ENCODE measurements around the gene ADAMTS2. TPM values are rescaled to one million over a fixed set of nuclear protein-coding genes. Genes with fewer than 3 reads are reported as not detected.

Gene ADAMTS2
- polyA plus RNA-seq, 3 donors: 0.74 to 2.3 TPM; not detected in 1

- Mint-ChIP-seq H3K36me3 (no peaks in the 10 kb centered on the region), H3K4me1 (no peaks in the 10 kb centered on the region), H3K9me3 (peaks cover 4 to 21% (median 8%) of the 10 kb centered on the region in 7 donors), H3K27ac (no peak overlapping the region), H3K27me3 (ENCODE audit: low read depth in 3 of 3) (peaks cover 3 to 17% (median 11%) of the 10 kb centered on the region in 3 donors), H3K4me3 (no peak overlapping the region)
- Histone ChIP-seq H3K27ac (ENCODE audit: low read depth in 1 of 2, low read length in 2 of 2) (no peak overlapping the region), H3K4me3 (replicated peaks in 1 of 3; ENCODE audit: low read depth in 2 of 3, low read length in 3 of 3) (no peak overlapping the region), H3K9ac (ENCODE audit: insufficient read depth, low read length, poor library complexity, severe bottlenecking) (no peak overlapping the region), H4K20me1 (ENCODE audit: insufficient read depth, low read length) (no peaks in the 10 kb centered on the region), H3K27me3 (ENCODE audit: control insufficient read depth in 2 of 2, insufficient read depth in 2 of 2, low read length in 2 of 2) (peaks cover 0 to 5% of the 10 kb centered on the region in 2 donors), H3K79me2 (ENCODE audit: insufficient read depth, low read length) (no peaks in the 10 kb centered on the region), H2AFZ (ENCODE audit: insufficient read depth, low read depth, low read length, poor library complexity, severe bottlenecking) (no peak overlapping the region), H3K4me2 (replicated peaks; ENCODE audit: extremely low read depth, low read length, poor library complexity, severe bottlenecking) (no peak overlapping the region), H3K9me3 (replicated peaks in 1 of 2; ENCODE audit: control insufficient read depth in 1 of 2, insufficient read depth in 1 of 2, low read length in 2 of 2) (no peaks in the 10 kb centered on the region), H3K36me3 (replicated peaks in 1 of 2; ENCODE audit: control insufficient read depth in 1 of 2, insufficient read depth in 2 of 2, low read length in 2 of 2) (no peaks in the 10 kb centered on the region), H3K4me1 (ENCODE audit: control insufficient read depth in 1 of 2, insufficient read depth in 2 of 2, low read length in 2 of 2) (no peaks in the 10 kb centered on the region)
- intact Hi-C loops (cut with micrococcal nuclease): no loop called here
- TF ChIP-seq, protein P1, sequence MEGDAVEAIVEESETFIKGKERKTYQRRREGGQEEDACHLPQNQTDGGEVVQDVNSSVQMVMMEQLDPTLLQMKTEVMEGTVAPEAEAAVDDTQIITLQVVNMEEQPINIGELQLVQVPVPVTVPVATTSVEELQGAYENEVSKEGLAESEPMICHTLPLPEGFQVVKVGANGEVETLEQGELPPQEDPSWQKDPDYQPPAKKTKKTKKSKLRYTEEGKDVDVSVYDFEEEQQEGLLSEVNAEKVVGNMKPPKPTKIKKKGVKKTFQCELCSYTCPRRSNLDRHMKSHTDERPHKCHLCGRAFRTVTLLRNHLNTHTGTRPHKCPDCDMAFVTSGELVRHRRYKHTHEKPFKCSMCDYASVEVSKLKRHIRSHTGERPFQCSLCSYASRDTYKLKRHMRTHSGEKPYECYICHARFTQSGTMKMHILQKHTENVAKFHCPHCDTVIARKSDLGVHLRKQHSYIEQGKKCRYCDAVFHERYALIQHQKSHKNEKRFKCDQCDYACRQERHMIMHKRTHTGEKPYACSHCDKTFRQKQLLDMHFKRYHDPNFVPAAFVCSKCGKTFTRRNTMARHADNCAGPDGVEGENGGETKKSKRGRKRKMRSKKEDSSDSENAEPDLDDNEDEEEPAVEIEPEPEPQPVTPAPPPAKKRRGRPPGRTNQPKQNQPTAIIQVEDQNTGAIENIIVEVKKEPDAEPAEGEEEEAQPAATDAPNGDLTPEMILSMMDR (IDR thresholded peaks at IDR 0.05): no peak
- 92% methylated on average over 12 of the region's 13 CpGs for WGBS (ENCODE audit: insufficient coverage)
- DNase-seq: no peak
Measured at GRCh38 chr5:179182601-179183000, 162.7 kb downstream of the ADAMTS2 start.

DNA sequence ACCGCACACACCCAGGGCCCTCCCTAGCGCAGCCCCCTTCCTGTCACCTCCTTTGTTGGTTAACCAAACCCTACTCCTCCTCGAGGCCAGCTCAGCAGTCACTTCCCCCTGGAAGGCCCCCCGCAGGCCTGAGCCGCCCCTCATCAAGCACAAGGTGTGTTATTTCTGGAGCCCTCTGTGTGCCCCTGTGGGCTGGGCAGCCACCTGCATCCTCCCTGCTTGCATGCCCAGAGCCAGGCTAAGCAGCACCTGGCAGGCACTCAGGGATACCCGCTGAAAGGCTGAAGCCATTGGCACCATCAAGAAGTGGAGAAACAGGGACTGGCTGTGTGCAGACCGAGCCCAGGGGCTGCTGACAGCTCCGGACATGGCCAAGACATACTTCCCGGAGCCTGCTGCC is 163.3 kb downstream of the ADAMTS2 start:
- Histone ChIP-seq H3K79me2 (ENCODE audit: insufficient read depth, low read length) (no peaks in the 10 kb centered on the region), H3K4me1 (ENCODE audit: control insufficient read depth in 1 of 2, insufficient read depth in 2 of 2, low read length in 2 of 2) (no peaks in the 10 kb centered on the region), H2AFZ (ENCODE audit: insufficient read depth, low read depth, low read length, poor library complexity, severe bottlenecking) (no peak overlapping the region), H3K4me3 (replicated peaks in 1 of 3; ENCODE audit: low read depth in 2 of 3, low read length in 3 of 3) (no peak overlapping the region), H4K20me1 (ENCODE audit: insufficient read depth, low read length) (no peaks in the 10 kb centered on the region), H3K27ac (ENCODE audit: low read depth in 1 of 2, low read length in 2 of 2) (no peak overlapping the region), H3K9ac (ENCODE audit: insufficient read depth, low read length, poor library complexity, severe bottlenecking) (no peak overlapping the region), H3K9me3 (replicated peaks in 1 of 2; ENCODE audit: control insufficient read depth in 1 of 2, insufficient read depth in 1 of 2, low read length in 2 of 2) (no peaks in the 10 kb centered on the region), H3K27me3 (ENCODE audit: control insufficient read depth in 2 of 2, insufficient read depth in 2 of 2, low read length in 2 of 2) (peaks cover 0 to 5% of the 10 kb centered on the region in 2 donors), H3K4me2 (replicated peaks; ENCODE audit: extremely low read depth, low read length, poor library complexity, severe bottlenecking) (no peak overlapping the region), H3K36me3 (replicated peaks in 1 of 2; ENCODE audit: control insufficient read depth in 1 of 2, insufficient read depth in 2 of 2, low read length in 2 of 2) (no peaks in the 10 kb centered on the region)
- intact Hi-C loops (cut with micrococcal nuclease): no loop called here
- DNase-seq: no peak
- no peaks in the 10 kb centered on the region for H3K4me1 Mint-ChIP-seq
- no peak overlapping the region for H3K27ac Mint-ChIP-seq
- TF ChIP-seq, protein P1 (IDR thresholded peaks at IDR 0.05): no peak
- 2% methylated on average over 8 of the region's 9 CpGs for WGBS (ENCODE audit: insufficient coverage)
- no peak overlapping the region for H3K4me3 Mint-ChIP-seq
- peaks cover 3 to 19% (median 11%) of the 10 kb centered on the region in 3 donors for H3K27me3 Mint-ChIP-seq (ENCODE audit: low read depth in 3 of 3)
- H3K36me3 Mint-ChIP-seq: no peaks in the 10 kb centered on the region
- peaks cover 4 to 21% (median 8%) of the 10 kb centered on the region in 7 donors for H3K9me3 Mint-ChIP-seq
